Nephron progenitor cell (in vitro differentiated cells): Measurements from ENCODE around the gene KCNAB1.

ENCODE experiments used
- DNase-seq: peaks from one replicate; pipeline ENCODE4 v3.0.0; 2021
- H3K27ac Mint-ChIP-seq: 2 replicates; pipeline ENCODE4 v1.8.0; 2021; ENCODE audit warnings: mild to moderate bottlenecking, moderate library complexity, mixed read lengths
- H3K27me3 Mint-ChIP-seq: 2 replicates; pipeline ENCODE4 v1.8.0; 2021; ENCODE audit warnings: mild to moderate bottlenecking, low read depth, mixed read lengths; ENCODE audit not compliant: poor library complexity
- H3K36me3 Mint-ChIP-seq: 2 replicates; pipeline ENCODE4 v1.8.0; 2021; ENCODE audit warnings: low read depth, mixed read lengths
- H3K4me1 Mint-ChIP-seq: 2 replicates; pipeline ENCODE4 v1.8.0; 2021; ENCODE audit warnings: mixed read lengths
- H3K4me3 Mint-ChIP-seq: 2 replicates; pipeline ENCODE4 v1.8.0; 2021; ENCODE audit warnings: mild to moderate bottlenecking, moderate library complexity, mixed read lengths
- H3K9me3 Mint-ChIP-seq: 2 replicates; pipeline ENCODE4 v1.8.0; 2021; ENCODE audit warnings: mild to moderate bottlenecking, moderate library complexity, mixed read lengths
- TF ChIP-seq, protein P1 (sequence below): fragments of 200-600 bp; sonication (generic); IDR thresholded peaks from 2 replicates; pipeline ENCODE4 v1.5.0; 2021; ENCODE audit warnings: antibody characterized with exemption

KCNAB1 gene

DNA sequence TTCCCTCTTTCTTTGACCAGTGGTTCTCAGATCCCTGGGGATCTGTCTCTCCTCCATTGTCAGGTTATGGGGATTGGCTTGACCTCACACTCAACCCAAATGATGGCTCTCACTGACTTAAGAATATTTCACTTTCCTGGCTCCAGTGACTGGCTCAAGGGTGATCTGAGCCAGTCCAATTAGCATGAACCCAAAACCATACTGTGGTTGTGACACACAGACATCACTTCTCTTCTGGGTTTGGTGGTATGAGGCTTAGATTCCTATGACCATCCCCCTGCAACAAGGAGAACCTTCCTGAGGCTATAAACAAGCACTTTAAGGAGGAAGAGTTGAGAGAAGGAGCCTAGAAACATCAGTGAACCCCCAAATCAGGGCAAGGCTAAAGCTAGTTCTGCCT lies 85.8 kb downstream of the KCNAB1 start:
- TF ChIP-seq, protein P1, sequence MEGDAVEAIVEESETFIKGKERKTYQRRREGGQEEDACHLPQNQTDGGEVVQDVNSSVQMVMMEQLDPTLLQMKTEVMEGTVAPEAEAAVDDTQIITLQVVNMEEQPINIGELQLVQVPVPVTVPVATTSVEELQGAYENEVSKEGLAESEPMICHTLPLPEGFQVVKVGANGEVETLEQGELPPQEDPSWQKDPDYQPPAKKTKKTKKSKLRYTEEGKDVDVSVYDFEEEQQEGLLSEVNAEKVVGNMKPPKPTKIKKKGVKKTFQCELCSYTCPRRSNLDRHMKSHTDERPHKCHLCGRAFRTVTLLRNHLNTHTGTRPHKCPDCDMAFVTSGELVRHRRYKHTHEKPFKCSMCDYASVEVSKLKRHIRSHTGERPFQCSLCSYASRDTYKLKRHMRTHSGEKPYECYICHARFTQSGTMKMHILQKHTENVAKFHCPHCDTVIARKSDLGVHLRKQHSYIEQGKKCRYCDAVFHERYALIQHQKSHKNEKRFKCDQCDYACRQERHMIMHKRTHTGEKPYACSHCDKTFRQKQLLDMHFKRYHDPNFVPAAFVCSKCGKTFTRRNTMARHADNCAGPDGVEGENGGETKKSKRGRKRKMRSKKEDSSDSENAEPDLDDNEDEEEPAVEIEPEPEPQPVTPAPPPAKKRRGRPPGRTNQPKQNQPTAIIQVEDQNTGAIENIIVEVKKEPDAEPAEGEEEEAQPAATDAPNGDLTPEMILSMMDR: no peak
- H3K9me3 Mint-ChIP-seq: peaks cover 3% of the 10 kb centered on the region
- H3K27ac Mint-ChIP-seq: no peak overlapping the region

DNA sequence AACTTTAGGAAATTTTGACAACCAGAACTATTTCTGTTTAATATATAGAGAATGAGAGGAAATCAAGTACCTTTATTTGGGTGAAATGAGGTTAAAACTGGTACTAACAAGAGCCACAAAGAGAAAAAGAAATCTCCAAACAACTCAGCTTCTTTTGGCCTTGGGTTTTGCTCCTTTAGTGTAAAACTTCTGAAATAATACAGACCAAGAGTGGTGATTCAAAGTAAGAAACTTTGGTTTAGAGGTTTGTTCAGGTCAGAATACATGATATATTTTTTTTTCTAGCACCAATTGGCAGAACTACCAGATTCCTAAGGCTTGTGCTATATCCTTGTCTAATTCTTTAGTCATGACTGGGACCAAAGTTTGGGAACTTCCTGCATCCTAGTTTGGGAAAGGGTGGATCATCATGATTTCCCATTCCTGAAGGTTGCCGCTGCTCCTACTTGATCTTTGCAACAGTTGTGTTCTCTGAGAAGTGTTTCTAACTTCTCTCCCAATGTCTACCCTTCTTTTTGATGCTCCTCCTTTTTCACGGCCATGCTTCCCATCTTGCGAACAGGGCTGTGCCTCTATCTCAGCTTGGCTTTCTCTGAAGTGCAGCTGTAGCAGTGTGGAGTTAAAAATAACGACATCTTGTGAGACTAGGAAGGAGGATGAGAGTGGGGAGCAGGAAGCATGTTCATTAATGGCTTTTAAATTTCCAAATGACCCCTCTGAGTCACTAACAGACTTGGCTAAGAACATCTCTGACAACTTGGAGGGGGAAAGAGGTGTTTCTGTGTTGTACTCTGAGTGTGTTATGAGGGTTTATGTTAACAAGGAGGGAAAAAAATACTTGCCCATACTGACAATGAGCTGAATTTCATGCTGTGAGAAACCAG lies 87.7 kb downstream of the KCNAB1 start:
- Mint-ChIP-seq H3K4me1 (peaks cover 11% of the 10 kb centered on the region), H3K4me3 (no peak overlapping the region), H3K27ac (no peak overlapping the region), H3K9me3 (no peaks in the 10 kb centered on the region), H3K36me3 (no peaks in the 10 kb centered on the region), H3K27me3 (no peaks in the 10 kb centered on the region)
- TF ChIP-seq, protein P1: no peak
- no peak for DNase-seq

More for the DNA sequence above, 85.8 kb downstream of the KCNAB1 start:
- Mint-ChIP-seq H3K4me3 (no peak overlapping the region), H3K27me3 (no peaks in the 10 kb centered on the region), H3K36me3 (no peaks in the 10 kb centered on the region), H3K4me1 (no peaks in the 10 kb centered on the region)
- DNase-seq: no peak

DNA sequence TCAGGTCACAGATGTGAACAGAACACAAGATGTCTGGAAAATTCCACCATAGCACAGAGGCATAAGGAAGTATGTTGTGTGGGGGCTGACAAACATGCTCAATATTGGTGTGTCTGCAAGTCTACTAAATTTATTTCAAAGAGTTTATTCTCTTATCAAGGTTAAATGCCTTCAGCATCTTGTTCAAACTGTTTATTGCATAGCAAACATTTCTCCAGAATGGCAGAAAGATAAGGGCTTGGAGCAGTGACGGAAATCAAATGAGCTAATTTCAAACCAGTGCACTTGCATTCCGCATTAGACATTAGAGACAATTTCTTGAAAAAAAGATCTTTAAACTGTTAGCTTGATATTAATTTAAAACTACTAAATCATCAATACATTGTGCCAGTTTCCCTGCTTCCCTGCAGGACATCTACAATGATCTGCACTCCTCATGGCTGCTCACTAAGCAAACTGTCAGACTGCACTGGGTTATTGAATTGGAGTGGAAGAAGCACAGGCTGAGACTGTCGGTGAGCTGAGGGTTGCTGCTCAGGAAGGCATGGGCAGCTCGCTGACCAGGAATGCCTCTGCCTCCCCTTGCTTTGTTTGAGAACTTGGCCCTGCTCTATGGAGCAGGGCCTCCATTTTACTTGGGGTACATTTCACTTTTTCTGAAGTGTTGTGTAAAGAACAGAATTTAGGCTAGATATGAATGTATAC lies 89.4 kb downstream of the KCNAB1 start:
- H3K4me3 Mint-ChIP-seq: no peak overlapping the region
- no peak for DNase-seq
- peaks cover 11% of the 10 kb centered on the region for H3K4me1 Mint-ChIP-seq
- TF ChIP-seq, protein P1: no peak
- no peak overlapping the region for H3K27ac Mint-ChIP-seq
- no peaks in the 10 kb centered on the region for H3K9me3 Mint-ChIP-seq
- no peaks in the 10 kb centered on the region for H3K27me3 Mint-ChIP-seq
- no peaks in the 10 kb centered on the region for H3K36me3 Mint-ChIP-seq

DNA sequence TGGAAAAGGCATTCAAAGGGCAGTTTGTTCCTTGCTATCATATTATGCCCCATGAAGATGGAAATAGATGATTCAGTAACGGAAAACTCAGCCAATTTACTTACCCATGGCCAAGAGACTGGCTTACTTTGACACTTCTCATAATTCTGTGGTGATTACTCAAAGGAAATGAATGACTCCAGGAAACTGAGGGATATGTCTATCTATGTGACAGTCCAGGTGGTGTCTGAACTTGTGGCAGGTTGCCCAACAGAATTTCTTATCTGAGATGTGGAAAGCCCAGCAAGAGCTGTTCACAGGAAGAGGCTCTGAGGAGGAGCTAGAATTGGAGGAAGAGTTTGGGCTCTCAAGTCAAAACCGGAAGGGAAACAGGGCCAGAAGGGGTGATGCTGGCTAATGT lies 91.2 kb downstream of the KCNAB1 start:
- no peaks in the 10 kb centered on the region for H3K9me3 Mint-ChIP-seq
- TF ChIP-seq, protein P1: no peak
- no peak for DNase-seq
- no peak overlapping the region for H3K27ac Mint-ChIP-seq
- no peak overlapping the region for H3K4me3 Mint-ChIP-seq
- peaks cover 11% of the 10 kb centered on the region for H3K4me1 Mint-ChIP-seq
- H3K36me3 Mint-ChIP-seq: no peaks in the 10 kb centered on the region
- no peaks in the 10 kb centered on the region for H3K27me3 Mint-ChIP-seq

DNA sequence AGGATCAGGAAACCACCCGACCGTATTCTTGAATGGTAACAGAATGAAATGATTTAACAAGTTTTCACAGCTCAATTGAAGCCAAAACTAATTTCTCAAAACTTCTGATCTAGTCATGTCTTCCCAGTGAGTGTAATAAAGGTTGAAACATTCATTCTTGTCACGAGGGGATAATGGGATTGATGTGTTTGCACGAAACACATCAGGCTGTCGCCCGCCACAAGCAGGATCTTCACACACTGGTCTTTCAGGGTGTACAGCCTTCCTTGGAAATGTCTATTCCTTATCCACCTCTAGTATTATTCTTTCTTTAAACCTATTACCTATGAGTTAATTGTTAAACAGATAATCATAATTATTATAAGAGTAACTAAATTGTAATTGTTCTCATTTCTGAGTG lies 94.3 kb downstream of the KCNAB1 start:
- Mint-ChIP-seq H3K27me3 (no peaks in the 10 kb centered on the region), H3K4me1 (peaks cover 24% of the 10 kb centered on the region), H3K27ac (no peak overlapping the region), H3K4me3 (no peak overlapping the region), H3K9me3 (peaks cover 9% of the 10 kb centered on the region), H3K36me3 (no peaks in the 10 kb centered on the region)
- TF ChIP-seq, protein P1: no peak
- no peak for DNase-seq
